SK-N-MC (cell line): ENCODE results near the gene MMP15.
A peak's percentile ranks its signal among the peaks of the same experiment; 100 is the strongest.
"Not testable (repeated sequence)": the region's sequence is repeated elsewhere in the genome, so short reads cannot be mapped to it uniquely, and the experiment has no call there.

Source experiments
- DNase-seq: peaks from one replicate; pipeline ENCODE4 v3.0.0-alpha.2; 2011; ENCODE audit warnings: low read depth, low spot score
- H3K27ac ChIP-seq: fragments of 200-600 bp; sonication (generic); 2 replicates; pipeline ENCODE4 v1.5.1; 2016; ENCODE audit warnings: mixed run types
- H3K36me3 ChIP-seq: fragments of 200-600 bp; sonication (generic); 2 replicates; pipeline ENCODE4 v1.6.1; 2017; ENCODE audit warnings: antibody characterized with exemption, low read length, mixed read lengths; ENCODE audit not compliant: insufficient read depth
- H3K4me3 ChIP-seq: fragments of 200-600 bp; sonication (generic); 2 replicates; pipeline ENCODE4 v1.5.1; 2016
- H3K9ac ChIP-seq: fragments of 200-600 bp; sonication (generic); 2 replicates; pipeline ENCODE4 v1.8.0; 2017; ENCODE audit warnings: mixed run types, mixed read lengths; ENCODE audit not compliant: insufficient read length
- H3K9me3 ChIP-seq: fragments of 200-600 bp; sonication (generic); 2 replicates; pipeline ENCODE4 v1.6.1; 2017; ENCODE audit warnings: low read depth, mild to moderate bottlenecking, antibody characterized with exemption, low read length, moderate library complexity, mixed read lengths
- EZH2 ChIP-seq: fragments of 200-600 bp; sonication (generic); IDR thresholded peaks from one replicate; pipeline ENCODE4 v1.6.1; 2017; ENCODE audit warnings: antibody characterized with exemption
- FOXP2 ChIP-seq: optimal IDR thresholded peaks from 2 replicates; pipeline ENCODE3; 2011; ENCODE audit warnings: mild to moderate bottlenecking, moderate library complexity; ENCODE audit not compliant: insufficient read depth; ENCODE audit errors: extremely low read length, control extremely low read depth
- POLR2AphosphoS5 ChIP-seq: IDR thresholded peaks from 2 replicates; pipeline ENCODE4 v1.6.1; 2012; ENCODE audit warnings: mild to moderate bottlenecking, low read depth, low read length, borderline replicate concordance

MMP15 gene

GRCh38 chr16:57999971-58000705 lies 25.4 kb upstream of the MMP15 start, which contains the start of gene ZNF319:
Gene ZNF319 (minus strand): TSS chr16:58000672. CDS start chr16:57998265, 2,407 bp downstream.
- Histone ChIP-seq H3K36me3 (no peaks in the 10 kb centered on the region), H3K9ac (peak within 1 kb of the TSS; percentile 55), H3K4me3 (peak within 1 kb of the TSS; percentile 82), H3K9me3 (no peaks in the 10 kb centered on the region), H3K27ac (no peak within 1 kb of the TSS)
- TF ChIP-seq FOXP2 (no peak), POLR2AphosphoS5 (no peak), EZH2 (no peak)
- no peak for DNase-seq

- TF ChIP-seq POLR2AphosphoS5 (peak; percentile 75), FOXP2 (no peak)
- no peaks in the 10 kb centered on the region for H3K9me3 ChIP-seq
- no peak within 1 kb of the TSS for H3K27ac ChIP-seq
- H3K4me3 ChIP-seq, result peak within 1 kb of the TSS; percentile 82
- no peak for DNase-seq
- peaks cover 4% of the 10 kb centered on the region; the same call in 1 of the 2 replicates for H3K36me3 ChIP-seq
- no peak within 1 kb of the TSS for H3K9ac ChIP-seq
Observed at GRCh38 chr16:58000706-58001676, 24.6 kb upstream of the MMP15 start, which contains the start of gene USB1. Gene USB1 (plus strand): TSS chr16:58001407. CDS start chr16:58001484, 77 bp downstream.

GRCh38 chr16:58001781-58002415 lies 23.7 kb upstream of the MMP15 start:
- H3K27ac ChIP-seq, result no peak overlapping the region
- TF ChIP-seq FOXP2 (no peak), POLR2AphosphoS5 (no peak), EZH2 (no peak)

GRCh38 chr16:58002416-58002800 lies 23.1 kb upstream of the MMP15 start:
- Histone ChIP-seq H3K9ac (no peak overlapping the region), H3K36me3 (peaks cover 14% of the 10 kb centered on the region), H3K9me3 (no peaks in the 10 kb centered on the region), H3K4me3 (no peak overlapping the region), H3K27ac (no peak overlapping the region)
- no peak for DNase-seq
- no peak for TF ChIP-seq EZH2
- TF ChIP-seq FOXP2, result no peak
- TF ChIP-seq POLR2AphosphoS5, result no peak

More at GRCh38 chr16:58001781-58002415, 23.7 kb upstream of the MMP15 start:
- H3K9ac ChIP-seq, result no peak overlapping the region
- no peak for DNase-seq
- H3K4me3 ChIP-seq, result peak overlapping the region; percentile 82
- H3K9me3 ChIP-seq, result no peaks in the 10 kb centered on the region
- peaks cover 10% of the 10 kb centered on the region for H3K36me3 ChIP-seq

GRCh38 chr16:58002936-58003335 lies 22.6 kb upstream of the MMP15 start:
- TF ChIP-seq POLR2AphosphoS5 (no peak), FOXP2 (no peak), EZH2 (no peak)
- Histone ChIP-seq H3K27ac (no peak overlapping the region), H3K9me3 (no peaks in the 10 kb centered on the region), H3K36me3 (peaks cover 14% of the 10 kb centered on the region), H3K9ac (no peak overlapping the region), H3K4me3 (no peak overlapping the region)
- DNase-seq, result no peak

GRCh38 chr16:58004736-58005135 lies 20.8 kb upstream of the MMP15 start:
- H3K4me3 ChIP-seq, H3K9ac ChIP-seq, H3K27ac ChIP-seq, H3K9me3 ChIP-seq, DNase-seq: not testable (repeated sequence)
- peaks cover 14% of the 10 kb centered on the region for H3K36me3 ChIP-seq

GRCh38 chr16:58009856-58010416 lies 15.6 kb upstream of the MMP15 start:
- TF ChIP-seq POLR2AphosphoS5 (no peak), FOXP2 (no peak), EZH2 (no peak)
- Histone ChIP-seq H3K36me3 (peaks cover 14% of the 10 kb centered on the region), H3K9ac (no peak overlapping the region), H3K9me3 (no peaks in the 10 kb centered on the region), H3K4me3 (no peak overlapping the region), H3K27ac (no peak overlapping the region)
- DNase-seq, result no peak
